Measurements from ENCODE around the gene CCDC195. TPM values are rescaled to one million over a fixed set of nuclear protein-coding genes. Genes with fewer than 3 reads are reported as not detected.
"Not testable (repeated sequence)": the region's sequence is repeated elsewhere in the genome, so short reads cannot be mapped to it uniquely, and the experiment has no call there.

CCDC195 gene
- total RNA-seq, 1 experiment from 2014 or later, result not detected

DNA sequence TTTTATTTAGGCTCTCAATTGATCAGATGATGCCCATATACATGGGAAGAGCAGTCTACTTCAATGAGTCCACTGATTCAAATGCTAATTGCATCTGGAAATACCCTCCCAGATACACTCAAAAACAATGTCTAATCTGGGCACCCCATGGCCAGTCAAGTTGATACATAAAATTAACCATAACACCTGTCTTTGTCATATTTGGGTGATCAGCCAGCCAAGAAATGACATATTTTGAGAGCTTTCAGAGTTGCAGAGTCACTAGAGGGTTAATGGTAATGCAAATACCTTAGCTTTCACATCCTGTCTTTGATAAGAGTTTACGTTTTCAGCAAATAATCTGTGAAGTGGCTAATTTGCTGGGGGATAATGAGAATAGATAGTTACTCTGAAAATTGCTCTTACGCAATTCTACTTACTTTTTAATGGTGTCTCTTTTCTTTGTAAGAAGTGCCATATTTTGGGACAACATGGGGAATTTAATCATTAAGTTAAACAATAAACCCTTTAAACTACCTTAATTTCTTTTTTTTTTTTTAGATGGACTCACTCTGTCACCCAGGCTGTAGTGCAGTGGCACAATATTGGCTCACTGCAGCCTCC lies 49.1 kb downstream of the CCDC195 start:
- Histone ChIP-seq H3K4me1 (ENCODE audit: insufficient read depth, low read length, poor library complexity, severe bottlenecking) (no peaks in the 10 kb centered on the region), H3K4me3 (ENCODE audit: low read depth, low read length, poor library complexity, severe bottlenecking) (no peak overlapping the region), H3K27me3 (replicated peaks; ENCODE audit: insufficient read depth, low read depth, low read length, poor library complexity) (no peaks in the 10 kb centered on the region), H3K27ac (ENCODE audit: low read depth, low read length, poor library complexity, severe bottlenecking) (no peak overlapping the region), H3K36me3 (ENCODE audit: insufficient read depth, low read length, poor library complexity, severe bottlenecking) (no peaks in the 10 kb centered on the region), H3K9me3 (ENCODE audit: low read depth, low read length, poor library complexity, severe bottlenecking) (no peaks in the 10 kb centered on the region)
- intact Hi-C loops (cut with micrococcal nuclease; ENCODE audit: unreplicated experiment), result no loop called here
- TF ChIP-seq EZH2 (IDR thresholded peaks at IDR 0.05; ENCODE audit: borderline replicate concordance, low read depth, low read length, poor library complexity, severe bottlenecking), result no peak
- DNase-seq (ENCODE audit: low spot score), result no peak
- BruUV-seq (replicated peaks), result no TSS peak
- ChIA-PET POLR2A (ENCODE audit: low non-redundant PET) (no interaction called here), CTCF (no interaction called here)

DNA sequence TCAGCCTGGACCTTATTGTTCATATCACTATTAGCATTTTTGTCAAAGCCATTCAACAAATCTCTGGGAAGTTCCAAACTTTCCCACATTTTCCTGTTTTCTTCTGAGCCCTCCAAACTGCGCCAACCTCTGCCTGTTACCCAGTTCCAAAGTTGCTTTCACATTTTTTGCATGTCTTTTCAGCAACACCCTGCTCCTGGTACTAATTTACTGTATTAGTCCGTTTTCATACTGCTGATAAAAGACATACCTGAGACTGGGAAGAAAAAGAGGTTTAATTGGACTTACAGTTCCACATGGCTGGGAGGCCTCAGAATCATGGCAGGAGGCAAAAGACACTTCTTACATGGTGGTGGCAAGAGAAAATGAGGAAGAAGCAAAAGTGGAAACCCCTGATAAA lies 52.8 kb downstream of the CCDC195 start:
- BruUV-seq (replicated peaks); POLR2A ChIA-PET (ENCODE audit: low non-redundant PET); intact Hi-C loops (cut with micrococcal nuclease; ENCODE audit: unreplicated experiment): not testable (repeated sequence)

DNA sequence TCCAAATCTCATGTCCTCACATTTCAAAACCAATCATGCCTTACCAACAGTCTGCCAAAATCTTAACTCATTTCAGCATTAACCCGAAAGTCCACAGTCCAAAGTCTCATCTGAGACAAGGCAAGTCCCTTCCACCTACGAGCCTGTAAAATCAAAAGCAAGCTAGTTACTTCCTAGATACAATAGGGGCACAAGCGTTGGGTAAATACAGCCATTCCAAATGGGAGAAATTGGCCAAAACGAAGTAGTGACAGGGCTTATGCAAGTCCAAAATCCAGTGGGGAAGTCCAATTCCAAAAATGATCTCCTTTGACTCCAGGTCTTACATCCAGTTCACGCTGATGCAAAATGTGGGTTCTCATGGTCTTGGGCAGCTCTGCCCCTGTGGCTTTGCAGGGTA lies 54.5 kb downstream of the CCDC195 start:
- H3K27ac ChIP-seq (ENCODE audit: low read depth, low read length, poor library complexity, severe bottlenecking); H3K27me3 ChIP-seq (replicated peaks; ENCODE audit: insufficient read depth, low read depth, low read length, poor library complexity); H3K36me3 ChIP-seq (ENCODE audit: insufficient read depth, low read length, poor library complexity, severe bottlenecking); CTCF ChIA-PET; H3K4me1 ChIP-seq (ENCODE audit: insufficient read depth, low read length, poor library complexity, severe bottlenecking); POLR2A ChIA-PET (ENCODE audit: low non-redundant PET); H3K4me3 ChIP-seq (ENCODE audit: low read depth, low read length, poor library complexity, severe bottlenecking); BruUV-seq (replicated peaks); H3K9me3 ChIP-seq (ENCODE audit: low read depth, low read length, poor library complexity, severe bottlenecking); intact Hi-C loops (cut with micrococcal nuclease; ENCODE audit: unreplicated experiment); DNase-seq (ENCODE audit: low spot score): not testable (repeated sequence)

More for the DNA sequence above, 52.8 kb downstream of the CCDC195 start:
- DNase-seq (ENCODE audit: low spot score); H3K36me3 ChIP-seq (ENCODE audit: insufficient read depth, low read length, poor library complexity, severe bottlenecking); H3K4me3 ChIP-seq (ENCODE audit: low read depth, low read length, poor library complexity, severe bottlenecking); H3K27me3 ChIP-seq (replicated peaks; ENCODE audit: insufficient read depth, low read depth, low read length, poor library complexity); H3K4me1 ChIP-seq (ENCODE audit: insufficient read depth, low read length, poor library complexity, severe bottlenecking); H3K27ac ChIP-seq (ENCODE audit: low read depth, low read length, poor library complexity, severe bottlenecking); H3K9me3 ChIP-seq (ENCODE audit: low read depth, low read length, poor library complexity, severe bottlenecking); CTCF ChIA-PET: not testable (repeated sequence)

DNA sequence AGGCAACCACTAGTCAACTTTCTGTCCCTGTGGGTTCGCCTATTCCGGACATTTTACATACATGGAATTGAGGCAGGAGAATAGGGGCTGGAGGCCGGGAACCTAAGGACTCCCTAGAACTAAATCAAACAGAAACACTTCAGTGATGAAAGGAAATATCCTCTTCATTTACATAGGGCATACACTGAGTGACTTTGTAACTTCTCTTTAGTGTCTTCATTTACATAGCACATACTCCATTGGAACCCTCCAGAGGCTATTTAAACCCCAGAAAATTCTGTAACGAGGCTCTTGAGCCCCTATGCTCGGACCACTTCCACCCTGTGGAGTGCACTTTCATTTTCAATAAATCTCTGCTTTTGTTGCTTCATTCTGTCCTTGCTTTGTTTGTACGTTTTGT lies 56.5 kb downstream of the CCDC195 start:
- POLR2A ChIA-PET (ENCODE audit: low non-redundant PET), result no interaction called here
- Histone ChIP-seq H3K27ac (ENCODE audit: low read depth, low read length, poor library complexity, severe bottlenecking) (no peak overlapping the region), H3K27me3 (replicated peaks; ENCODE audit: insufficient read depth, low read depth, low read length, poor library complexity) (no peaks in the 10 kb centered on the region), H3K9me3 (ENCODE audit: low read depth, low read length, poor library complexity, severe bottlenecking) (no peaks in the 10 kb centered on the region), H3K4me1 (ENCODE audit: insufficient read depth, low read length, poor library complexity, severe bottlenecking) (no peaks in the 10 kb centered on the region), H3K4me3 (ENCODE audit: low read depth, low read length, poor library complexity, severe bottlenecking) (no peak overlapping the region), H3K36me3 (ENCODE audit: insufficient read depth, low read length, poor library complexity, severe bottlenecking) (no peaks in the 10 kb centered on the region)
- intact Hi-C loops (cut with micrococcal nuclease; ENCODE audit: unreplicated experiment), result loop anchor here (10.0 kb wide), 1 partner anchor 685 kb away; no protein-coding TSS in a partner anchor
- BruUV-seq (replicated peaks), result no TSS peak
- no peak for DNase-seq (ENCODE audit: low spot score)
- TF ChIP-seq EZH2 (IDR thresholded peaks at IDR 0.05; ENCODE audit: borderline replicate concordance, low read depth, low read length, poor library complexity, severe bottlenecking), result no peak
- TF ChIP-seq, protein P1, sequence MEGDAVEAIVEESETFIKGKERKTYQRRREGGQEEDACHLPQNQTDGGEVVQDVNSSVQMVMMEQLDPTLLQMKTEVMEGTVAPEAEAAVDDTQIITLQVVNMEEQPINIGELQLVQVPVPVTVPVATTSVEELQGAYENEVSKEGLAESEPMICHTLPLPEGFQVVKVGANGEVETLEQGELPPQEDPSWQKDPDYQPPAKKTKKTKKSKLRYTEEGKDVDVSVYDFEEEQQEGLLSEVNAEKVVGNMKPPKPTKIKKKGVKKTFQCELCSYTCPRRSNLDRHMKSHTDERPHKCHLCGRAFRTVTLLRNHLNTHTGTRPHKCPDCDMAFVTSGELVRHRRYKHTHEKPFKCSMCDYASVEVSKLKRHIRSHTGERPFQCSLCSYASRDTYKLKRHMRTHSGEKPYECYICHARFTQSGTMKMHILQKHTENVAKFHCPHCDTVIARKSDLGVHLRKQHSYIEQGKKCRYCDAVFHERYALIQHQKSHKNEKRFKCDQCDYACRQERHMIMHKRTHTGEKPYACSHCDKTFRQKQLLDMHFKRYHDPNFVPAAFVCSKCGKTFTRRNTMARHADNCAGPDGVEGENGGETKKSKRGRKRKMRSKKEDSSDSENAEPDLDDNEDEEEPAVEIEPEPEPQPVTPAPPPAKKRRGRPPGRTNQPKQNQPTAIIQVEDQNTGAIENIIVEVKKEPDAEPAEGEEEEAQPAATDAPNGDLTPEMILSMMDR (conservative IDR thresholded peaks at IDR 0.05; ENCODE audit: low read depth, low read length), result no peak
- CTCF ChIA-PET, result no interaction called here
